B cell (primary cell): Measurements from ENCODE around the gene NUDT7. TPM values are rescaled to one million over a fixed set of nuclear protein-coding genes. Genes with fewer than 3 reads are reported as not detected.

Experiments
- ATAC-seq: fragments of 200-7000 bp; cut with Tn5 transposase; one replicate; pipeline ENCODE4 v1.10.0; 2021; ENCODE audit warnings: low read depth, mild to moderate bottlenecking, moderate number of reproducible peaks, moderate library complexity
- CTCF ChIA-PET: fragments of 350-600 bp; sonication (Branson Sonifier 250); formaldehyde crosslinking; loops from one replicate; lab custom pipeline; 2021; ENCODE audit warnings: antibody characterized with exemption, inconsistent platforms; lab: Charles Lee
- POLR2A ChIA-PET: fragments of 350-600 bp; sonication (Branson Sonifier 250); formaldehyde crosslinking; loops from one replicate; lab custom pipeline; 2021; ENCODE audit warnings: antibody characterized with exemption; lab: Charles Lee
- DNase-seq: peaks from one replicate; pipeline ENCODE4 v3.0.0; 2013
- H2AFZ ChIP-seq: 2 replicates; pipeline ENCODE4 v1.6.1; 2012; ENCODE audit warnings: mild to moderate bottlenecking, low read depth, low read length; ENCODE audit not compliant: insufficient read depth, poor library complexity, severe bottlenecking
- H3K27ac ChIP-seq, 2 donors: 1 replicate in 1 of 2; 2 replicates in 1 of 2; pipeline ENCODE4 v1.5.1; 2012 to 2013; ENCODE audit warnings: low read length in 2 of 2, mild to moderate bottlenecking in 2 of 2, moderate library complexity in 1 of 2
- H3K27me3 ChIP-seq, 4 experiments: fragments of 200-600 bp in 1 of 4; sonication (generic) in 1 of 4; replicated peaks in 1 of 4; 1 replicate in 2 of 4; 2 replicates in 2 of 4; pipeline versions ENCODE4 v1.6.1 to v1.7.0; 2013 to 2016; ENCODE audit warnings: low read length in 3 of 4, mild to moderate bottlenecking in 2 of 4, mixed read lengths in 1 of 4, moderate library complexity in 1 of 4; ENCODE audit not compliant: insufficient read depth in 4 of 4, control insufficient read depth in 3 of 4; ENCODE audit errors: control extremely low read depth in 1 of 4
- H3K36me3 ChIP-seq, 2 experiments: replicated peaks in 1 of 2; 1 replicate in 1 of 2; 2 replicates in 1 of 2; pipeline versions ENCODE4 v1.6.1 to v1.7.1; 2013; ENCODE audit warnings: low read length in 1 of 2; ENCODE audit not compliant: insufficient read depth in 2 of 2, control insufficient read depth in 1 of 2; ENCODE audit errors: control extremely low read depth in 1 of 2, extremely low read depth in 1 of 2
- H3K4me1 ChIP-seq, 2 donors: fragments of 200-600 bp in 1 of 2; sonication (generic) in 1 of 2; 1 replicate in 1 of 2; 2 replicates in 1 of 2; pipeline versions ENCODE4 v1.5.1 to v1.6.1; 2013 to 2017; ENCODE audit warnings: low read length in 2 of 2; ENCODE audit not compliant: control insufficient read depth in 2 of 2, insufficient read depth in 2 of 2
- H3K4me2 ChIP-seq: replicated peaks from 2 replicates; pipeline ENCODE3; 2012; ENCODE audit warnings: mild to moderate bottlenecking, low read depth, low read length; ENCODE audit not compliant: poor library complexity, severe bottlenecking
- H3K4me3 ChIP-seq, 5 experiments: fragments of 200-600 bp in 1 of 5; sonication (generic) in 1 of 5; 1 replicate in 3 of 5; 2 replicates in 2 of 5; pipeline versions ENCODE4 v1.5.1 to v1.7.0; 2011 to 2016; ENCODE audit warnings: low read length in 4 of 5, mild to moderate bottlenecking in 4 of 5, low read depth in 2 of 5, control low read depth in 1 of 5, moderate library complexity in 1 of 5; ENCODE audit not compliant: insufficient read depth in 1 of 5; ENCODE audit errors: control extremely low read depth in 1 of 5, extremely low read depth in 1 of 5
- H3K79me2 ChIP-seq: fragments of 200-600 bp; sonication (generic); one replicate; pipeline ENCODE4 v1.6.0; 2016; ENCODE audit warnings: low read length; ENCODE audit not compliant: control insufficient read depth, insufficient read depth
- H3K9ac ChIP-seq: fragments of 200-600 bp; sonication (generic); 2 replicates; pipeline ENCODE4 v1.6.1; 2017; ENCODE audit warnings: mild to moderate bottlenecking, low read length, moderate library complexity
- H3K9me3 ChIP-seq, 3 donors: one replicate each; pipeline versions ENCODE4 v1.6.1 to v1.7.1; 2013; ENCODE audit warnings: low read length in 2 of 3; ENCODE audit not compliant: control insufficient read depth in 2 of 3, insufficient read depth in 1 of 3; ENCODE audit errors: control extremely low read depth in 1 of 3
- H4K20me1 ChIP-seq: 2 replicates; pipeline ENCODE4 v1.6.0; 2012; ENCODE audit warnings: mild to moderate bottlenecking, low read length; ENCODE audit not compliant: insufficient read depth, control insufficient read depth, poor library complexity, severe bottlenecking
- H3K27ac Mint-ChIP-seq: one replicate; pipeline ENCODE4 v1.8.0; 2021; ENCODE audit warnings: mixed read lengths
- H3K27me3 Mint-ChIP-seq: one replicate; pipeline ENCODE4 v1.8.0; 2021; ENCODE audit warnings: mixed read lengths
- H3K4me1 Mint-ChIP-seq: one replicate; pipeline ENCODE4 v1.8.0; 2021; ENCODE audit warnings: mixed read lengths
- H3K4me3 Mint-ChIP-seq: one replicate; pipeline ENCODE4 v1.8.0; 2021; ENCODE audit warnings: mixed read lengths
- H3K9me3 Mint-ChIP-seq: one replicate; pipeline ENCODE4 v1.8.0; 2022; ENCODE audit warnings: mixed read lengths; ENCODE audit not compliant: insufficient read depth
- CTCF ChIP-seq: fragments of 200-600 bp; IDR thresholded peaks from one replicate; pipeline ENCODE4 v1.8.0; 2022; ENCODE audit warnings: antibody characterized with exemption, mild to moderate bottlenecking
- EZH2 ChIP-seq: IDR thresholded peaks from 2 replicates; pipeline ENCODE4 v1.6.1; 2012; ENCODE audit warnings: borderline replicate concordance, low read depth, mild to moderate bottlenecking, moderate library complexity, low read length; ENCODE audit not compliant: insufficient read depth, poor library complexity, severe bottlenecking
- WGBS: methylation state at CpG from one replicate; pipeline ENCODE4 v1.1.5; 2013; ENCODE audit warnings: missing lambda C conversion rate; ENCODE audit not compliant: insufficient coverage; 5-methylcytosine and 5-hydroxymethylcytosine counted together
- intact Hi-C: fragments of 100-400 bp; cut with micrococcal nuclease; formaldehyde crosslinking; loops from one replicate; pipeline ENCODE4 v1.10.0; 2022
- polyA plus RNA-seq: library from polyadenylated mRNA; depleted of rRNA; stranded (reverse); fragments of >200 nt; gene quantifications from 2 replicates; pipeline ENCODE4 v1.2.3, GENCODE V29; 2012
- total RNA-seq, 2 donors: library from RNA; stranded (reverse); fragments of 120-200 nt in 1 of 2; gene quantifications; 1 replicate in 1 of 2; 2 replicates in 1 of 2; pipeline versions ENCODE4 v1.2.3 to v1.2.4, GENCODE V29; 2013 to 2022

NUDT7 gene
- total and polyA plus RNA-seq, 2 donors (not counting 1 experiment from before 2014, with no cell fraction given), result 4.8 to 8.4 TPM

DNA sequence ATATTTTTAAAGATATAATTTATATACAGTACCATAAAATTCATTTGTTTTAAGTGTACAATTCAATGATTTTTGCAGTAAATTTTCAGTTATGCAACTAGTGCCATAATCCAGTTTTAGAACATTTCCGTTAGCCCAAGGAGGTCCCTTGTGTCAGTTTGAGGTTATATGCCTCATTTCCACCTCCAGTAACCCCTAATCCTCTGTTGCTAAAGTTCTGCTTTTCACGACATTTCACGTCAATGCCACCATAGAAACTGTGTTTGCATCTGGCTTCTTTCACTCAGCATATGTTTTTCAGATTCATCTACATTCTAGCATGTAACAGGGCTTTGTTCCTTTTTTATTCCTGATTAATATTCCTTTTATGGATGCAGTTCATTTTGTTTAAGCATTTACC lies 42.4 kb upstream of the NUDT7 start:
- H3K9me3 ChIP-seq, result no peaks in the 10 kb centered on the region
- TF ChIP-seq CTCF, result no peak
- H3K27me3 Mint-ChIP-seq, result no peaks in the 10 kb centered on the region
- DNase-seq (peak; percentile 68), ATAC-seq (no peak)
- peaks cover 0 to 3% of the 10 kb centered on the region in 2 donors for H3K4me1 ChIP-seq
- H3K4me3 Mint-ChIP-seq, result no peak overlapping the region
- no peaks in the 10 kb centered on the region for H3K9me3 Mint-ChIP-seq
- no peak overlapping the region for H2AFZ ChIP-seq
- H3K4me1 Mint-ChIP-seq, result peaks cover 6% of the 10 kb centered on the region
- no peaks in the 10 kb centered on the region for H3K27me3 ChIP-seq
- H3K9ac ChIP-seq, result no peak overlapping the region
- no peak overlapping the region for H3K27ac ChIP-seq
- H3K4me3 ChIP-seq, result no peak overlapping the region
- POLR2A ChIA-PET, result no interaction called here
- H3K79me2 ChIP-seq, result no peaks in the 10 kb centered on the region
- H3K4me2 ChIP-seq, result peak overlapping the region; percentile 10
- H3K27ac Mint-ChIP-seq, result no peak overlapping the region
- no peaks in the 10 kb centered on the region for H3K36me3 ChIP-seq
- intact Hi-C loops, result no loop called here
- H4K20me1 ChIP-seq, result no peaks in the 10 kb centered on the region
- CTCF ChIA-PET, result interaction anchor here (1.7 kb wide), 1 partner anchor 291 kb away, joined by 5 read pairs; no protein-coding TSS in a partner anchor
- WGBS, result 0% methylated on average over 2 of the region's 3 CpGs

DNA sequence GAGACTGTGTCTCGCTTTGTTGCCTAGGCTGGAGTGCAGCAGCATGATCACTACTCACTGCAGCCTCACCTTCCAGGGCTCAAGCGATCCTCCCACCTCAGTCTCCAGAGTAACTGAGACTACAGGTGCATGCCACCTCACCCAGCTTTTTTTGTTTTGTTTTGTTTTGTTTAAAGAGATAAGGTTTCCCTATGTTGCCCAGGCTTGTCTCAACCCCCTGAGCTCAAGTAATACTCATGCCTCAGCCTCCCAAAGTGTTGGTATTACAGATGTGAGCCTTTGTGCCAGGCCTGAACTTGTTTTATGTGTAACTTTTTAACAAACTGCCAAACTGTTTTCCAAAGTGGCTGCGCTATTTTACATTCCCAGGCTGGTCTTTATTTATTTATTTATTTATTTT lies 41.8 kb upstream of the NUDT7 start:
- Histone ChIP-seq H3K79me2 (no peaks in the 10 kb centered on the region), H3K27ac (no peak overlapping the region), H2AFZ (no peak overlapping the region), H3K4me1 (peaks cover 0 to 3% of the 10 kb centered on the region in 2 donors), H3K36me3 (no peaks in the 10 kb centered on the region), H4K20me1 (no peaks in the 10 kb centered on the region), H3K9ac (no peak overlapping the region), H3K27me3 (no peaks in the 10 kb centered on the region), H3K4me3 (no peak overlapping the region), H3K9me3 (no peaks in the 10 kb centered on the region), H3K4me2 (no peak overlapping the region)
- no peak for DNase-seq
- no peak overlapping the region for H3K27ac Mint-ChIP-seq
- TF ChIP-seq CTCF (no peak), EZH2 (no peak)
- intact Hi-C loops, result no loop called here
- H3K4me3 Mint-ChIP-seq, result no peak overlapping the region
- no peaks in the 10 kb centered on the region for H3K9me3 Mint-ChIP-seq
- CTCF ChIA-PET, result interaction anchor here (1.7 kb wide), 1 partner anchor 291 kb away, joined by 5 read pairs; no protein-coding TSS in a partner anchor
- H3K4me1 Mint-ChIP-seq, result peaks cover 6% of the 10 kb centered on the region
- no peaks in the 10 kb centered on the region for H3K27me3 Mint-ChIP-seq
- no CpG with 5 or more reads among the region's 3 CpGs for WGBS
- ATAC-seq, result no peak
- POLR2A ChIA-PET, result no interaction called here
